ENCODE data around the gene ATP1A3. TPM values are rescaled to one million over a fixed set of nuclear protein-coding genes. Genes with fewer than 3 reads are reported as not detected.
"Not testable (repeated sequence)": the region's sequence is repeated elsewhere in the genome, so short reads cannot be mapped to it uniquely, and the experiment has no call there.

The ATP1A3 gene
- total RNA-seq, 1 donor from 2014 or later: 416 TPM

DNA sequence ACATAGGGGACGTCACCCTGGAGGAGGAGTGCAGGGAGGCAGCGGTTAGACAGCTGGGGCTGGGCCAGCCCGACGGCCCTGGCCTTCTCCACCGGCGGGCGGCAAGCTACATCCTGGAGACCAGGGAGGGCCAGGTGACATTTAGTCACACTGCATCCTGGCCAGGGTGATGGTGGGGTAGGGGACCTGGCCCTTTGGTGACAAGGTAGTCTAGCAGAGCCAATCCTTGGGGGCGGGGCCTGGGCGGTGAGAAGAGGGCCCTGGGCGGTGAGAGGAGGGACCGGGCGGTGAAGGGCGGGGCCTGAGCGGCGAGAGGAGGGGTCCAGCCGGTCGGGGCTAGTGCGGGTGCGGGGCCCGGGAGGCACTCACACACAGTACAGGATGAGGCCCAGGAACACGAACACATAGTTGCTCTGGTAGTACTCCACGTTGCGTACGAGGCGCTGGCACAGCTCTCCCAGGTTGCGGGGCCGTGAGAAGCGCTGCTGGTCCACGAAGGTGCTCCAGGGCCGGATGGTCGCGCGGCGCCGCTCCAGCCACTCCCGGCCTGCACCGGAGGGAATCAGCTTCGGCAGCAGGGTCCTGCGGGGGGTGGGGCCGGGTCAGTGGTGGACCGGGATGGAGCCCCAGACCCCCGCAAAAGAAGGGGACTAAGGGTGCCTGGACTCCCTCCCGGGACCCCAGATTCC is 35.5 kb downstream of the ATP1A3 start:
- DNase-seq: peak; percentile 90
- ATAC-seq: peak; percentile 84
- intact Hi-C loops (cut with micrococcal nuclease): no loop called here

DNA sequence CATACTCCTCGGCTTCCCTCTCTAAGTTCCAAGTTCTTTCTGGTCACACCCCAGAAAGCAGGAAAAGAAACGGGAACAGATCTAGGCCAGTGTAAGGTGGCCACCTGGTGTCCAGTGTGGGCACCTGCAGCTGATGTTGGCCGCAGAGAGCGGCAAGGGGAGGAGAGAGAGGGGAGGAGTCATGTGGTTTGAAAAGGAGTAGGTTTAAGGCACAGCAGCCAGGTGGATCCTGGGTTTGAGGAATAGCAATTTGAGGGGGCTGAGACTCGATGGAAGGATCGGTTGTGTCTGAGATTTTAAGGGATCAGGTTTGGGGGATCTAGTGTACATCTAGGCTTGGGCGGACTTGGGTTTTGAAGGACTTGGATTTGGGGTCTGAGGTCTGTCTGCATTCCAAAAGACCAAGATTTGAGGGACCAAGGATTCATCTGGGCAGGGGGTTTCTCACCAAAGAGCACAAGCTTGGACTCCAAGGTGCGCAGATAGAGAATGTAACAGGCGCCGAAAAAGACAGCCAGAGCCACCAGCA is 36.1 kb downstream of the ATP1A3 start:
- peak; percentile 70 for ATAC-seq
- intact Hi-C loops (cut with micrococcal nuclease): no loop called here
- DNase-seq: peak; percentile 73

DNA sequence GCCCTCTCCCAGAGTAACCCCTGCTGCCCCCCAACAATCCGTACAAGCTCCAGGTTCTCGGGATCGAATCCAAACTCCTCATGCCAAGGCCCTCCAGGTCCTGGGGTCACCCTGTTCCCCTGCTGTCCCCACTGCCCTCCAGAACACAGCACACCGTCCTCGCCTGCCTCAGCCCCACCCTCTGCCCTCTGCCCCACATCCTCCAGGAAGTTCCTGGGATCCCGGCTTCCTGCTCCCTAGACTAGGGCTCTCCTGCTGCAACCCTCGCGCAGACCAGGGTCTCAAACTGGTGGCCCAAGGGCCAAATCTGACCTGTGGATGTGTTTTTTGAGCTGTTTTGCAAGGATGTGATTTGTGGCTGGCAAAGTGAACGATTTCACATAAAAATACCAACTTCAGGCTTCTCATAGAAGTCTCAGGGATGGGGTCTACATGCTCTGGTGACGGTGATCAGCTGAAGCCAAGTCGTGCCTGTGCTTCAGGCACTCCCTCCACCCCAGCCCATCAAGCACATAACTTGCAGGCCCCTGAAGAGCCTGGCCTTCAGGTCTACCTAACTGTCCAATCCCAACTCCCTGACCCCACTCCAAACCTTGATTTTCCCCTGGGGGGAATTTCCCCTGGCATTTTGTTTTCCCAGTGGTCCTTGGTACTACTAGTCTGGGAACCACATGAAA is 36.7 kb downstream of the ATP1A3 start:
- no peak for DNase-seq
- ATAC-seq: no peak
- intact Hi-C loops (cut with micrococcal nuclease): no loop called here

DNA sequence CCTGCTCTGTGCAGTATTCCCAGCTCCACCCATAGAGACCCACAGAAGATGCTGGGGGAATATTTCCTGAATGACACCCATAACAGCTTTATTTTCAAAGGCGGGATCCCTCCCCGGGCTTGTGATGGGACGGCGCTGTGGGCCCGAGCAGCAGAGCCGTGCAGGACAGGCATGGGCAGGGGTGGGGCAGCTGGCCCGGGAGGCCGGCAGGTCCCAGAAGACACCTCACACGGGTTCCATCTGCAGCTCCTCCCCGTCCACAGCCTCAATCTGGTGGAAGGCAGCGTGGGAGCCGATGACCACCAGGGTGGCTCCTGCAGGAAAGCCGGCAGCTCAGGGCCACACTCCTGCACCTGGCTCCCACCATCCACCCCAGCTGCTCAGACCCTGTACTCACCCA is 37.4 kb downstream of the ATP1A3 start:
- ATAC-seq: no peak
- no peak for DNase-seq
- intact Hi-C loops (cut with micrococcal nuclease): no loop called here

DNA sequence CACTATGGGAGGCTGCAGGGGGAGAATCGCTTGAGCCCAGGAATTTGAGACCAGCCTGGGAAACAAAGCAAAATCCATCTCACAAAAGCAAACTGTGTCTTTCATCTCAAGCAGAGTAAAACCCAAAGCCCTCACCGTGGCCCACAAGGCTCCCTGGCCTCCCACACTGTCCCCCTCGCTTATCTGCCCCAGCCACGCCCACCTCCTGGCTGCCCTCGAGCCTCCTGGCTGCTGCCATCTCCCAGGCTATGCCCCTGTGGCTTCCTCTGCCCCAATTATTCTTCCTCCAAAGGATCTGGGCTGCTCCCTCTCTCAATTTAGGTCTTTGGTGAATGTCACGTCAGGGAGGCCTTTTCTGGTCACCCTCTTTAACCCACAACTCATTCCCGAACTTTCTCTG is 38.5 kb downstream of the ATP1A3 start:
- no peak for ATAC-seq
- DNase-seq: no peak
- intact Hi-C loops (cut with micrococcal nuclease): no loop called here

DNA sequence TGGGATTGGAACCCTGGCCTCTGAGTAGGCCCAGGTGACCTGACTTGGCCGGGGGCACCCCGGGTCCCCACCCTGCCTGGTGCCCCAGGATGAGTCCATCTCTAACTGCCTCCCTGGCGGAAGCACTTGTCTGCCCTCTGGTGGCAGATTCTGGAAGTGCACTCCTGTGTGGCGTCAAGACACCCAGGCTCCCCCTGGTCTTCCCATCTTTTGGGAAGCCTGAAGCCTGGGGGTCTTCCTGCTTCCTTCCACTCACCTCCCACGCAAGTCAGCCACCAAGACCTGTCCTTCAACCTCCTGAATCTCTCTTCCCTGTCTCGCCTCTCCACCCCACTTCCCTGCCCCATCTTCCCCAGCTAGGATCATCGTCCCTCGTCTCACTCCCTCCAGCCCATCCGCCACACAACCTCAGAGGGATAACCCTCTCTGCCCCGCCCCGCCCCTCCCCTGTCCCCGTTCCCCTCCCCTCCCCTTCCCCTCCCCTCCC is 42.3 kb downstream of the ATP1A3 start:
- intact Hi-C loops (cut with micrococcal nuclease): no loop called here
- ATAC-seq: peak; percentile 74
- DNase-seq: peak; percentile 86

DNA sequence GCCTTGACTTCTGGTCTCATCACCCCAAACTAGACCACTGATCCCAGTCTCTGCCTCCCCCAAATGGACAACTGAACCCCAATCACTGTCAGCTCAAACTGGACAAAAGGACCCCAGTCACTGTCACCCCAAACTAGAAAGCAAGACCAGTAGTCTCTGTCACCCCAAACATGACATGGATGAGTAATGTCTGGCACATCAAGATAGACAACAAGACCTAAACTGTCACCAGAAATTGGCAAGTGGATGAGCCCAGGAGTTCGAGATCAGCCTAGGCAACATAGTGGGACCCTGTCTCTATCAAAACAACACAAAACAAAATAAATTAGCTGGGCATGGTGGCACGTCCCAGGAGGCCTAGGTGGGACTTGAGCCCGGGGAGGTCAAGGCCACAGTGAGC is 46.9 kb downstream of the ATP1A3 start:
- no peak for DNase-seq
- no peak for ATAC-seq
- intact Hi-C loops (cut with micrococcal nuclease): no loop called here

DNA sequence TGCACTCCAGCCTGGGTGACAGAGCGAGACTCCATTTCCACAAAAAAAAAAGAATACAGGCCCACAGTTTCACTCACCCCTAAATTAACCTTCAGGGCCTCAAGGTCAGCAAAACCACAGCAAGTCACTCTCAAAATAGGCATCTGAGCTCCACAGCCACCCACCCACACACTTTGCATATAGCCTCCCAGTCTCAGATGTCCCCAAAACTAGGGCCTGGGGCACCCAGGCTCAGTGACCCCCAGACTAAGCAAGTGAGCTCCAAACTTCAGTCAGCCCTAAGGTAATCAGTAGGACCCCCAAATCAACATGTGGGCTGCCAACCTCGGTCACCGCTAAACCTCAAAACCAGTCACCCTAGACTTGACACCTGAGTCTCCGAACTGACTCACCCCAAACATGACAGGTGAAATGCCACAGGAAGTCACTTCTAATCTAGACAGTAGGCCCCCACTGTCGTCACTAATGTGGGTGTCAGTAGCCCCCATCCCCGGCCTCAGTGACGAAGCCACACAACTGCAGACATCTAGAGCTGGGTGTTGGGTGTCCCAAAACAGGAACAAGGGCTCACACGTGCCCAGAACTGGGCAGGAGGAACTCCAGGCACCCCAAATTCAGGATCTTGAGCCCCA is 48.8 kb downstream of the ATP1A3 start:
- DNase-seq (no peak), ATAC-seq (no peak)
- intact Hi-C loops (cut with micrococcal nuclease): no loop called here

DNA sequence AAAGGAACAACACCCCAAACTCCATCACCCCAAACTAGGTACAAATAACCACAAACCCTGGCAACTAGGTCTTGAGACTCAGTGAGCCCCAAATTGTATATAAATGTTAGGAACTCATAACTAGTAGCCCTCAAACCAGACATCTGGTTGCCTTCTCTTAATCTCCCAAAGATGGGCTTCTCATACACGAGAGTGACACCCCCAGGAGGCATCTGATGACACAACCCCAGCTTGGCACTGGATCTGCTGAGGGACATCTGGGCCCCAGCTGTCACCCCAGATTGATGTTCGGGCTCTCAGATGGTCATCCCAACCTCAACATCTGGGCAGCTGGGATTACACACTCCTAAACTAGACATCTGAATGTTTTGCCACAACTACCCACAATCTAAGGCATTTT is 49.7 kb downstream of the ATP1A3 start:
- ATAC-seq (no peak), DNase-seq (no peak)
- intact Hi-C loops (cut with micrococcal nuclease): no loop called here

DNA sequence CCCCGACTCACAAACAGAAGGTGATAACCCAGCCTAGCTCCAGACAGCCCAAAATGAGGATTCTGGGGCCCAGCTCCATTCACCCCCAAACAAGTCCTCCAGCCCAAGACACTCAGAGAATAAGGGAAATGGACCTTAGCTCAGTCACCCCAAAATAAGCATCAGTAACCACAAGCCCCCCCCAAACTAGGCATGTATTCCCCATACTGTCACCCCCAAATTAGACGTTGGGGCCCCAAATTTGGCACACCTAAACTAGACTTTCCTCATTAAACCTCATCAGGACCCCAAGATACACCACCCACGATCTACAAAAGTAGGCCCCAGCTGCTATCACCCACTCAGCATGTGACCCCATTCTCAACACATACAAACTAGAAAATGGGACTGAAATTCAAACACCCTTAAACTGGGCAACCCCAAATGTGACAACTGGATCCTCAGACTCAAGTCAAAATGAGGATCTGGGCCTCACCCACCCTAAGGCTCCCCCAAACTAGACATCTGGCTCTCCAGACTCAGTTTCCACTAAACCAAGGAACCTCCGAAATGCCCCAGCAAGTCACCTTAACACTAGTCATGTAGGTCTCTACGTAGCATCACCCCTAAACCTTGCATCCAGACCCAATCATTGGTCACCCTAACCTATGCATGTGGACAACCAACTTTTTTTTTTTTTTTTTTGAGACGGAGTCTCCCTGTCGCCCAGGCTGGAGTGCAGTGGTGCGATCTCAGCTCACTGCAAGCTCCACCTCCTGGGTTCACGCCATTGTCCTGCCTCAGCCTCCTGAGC is 52.4 kb downstream of the ATP1A3 start:
- no peak for DNase-seq
- intact Hi-C loops (cut with micrococcal nuclease): no loop called here
- no peak for ATAC-seq

DNA sequence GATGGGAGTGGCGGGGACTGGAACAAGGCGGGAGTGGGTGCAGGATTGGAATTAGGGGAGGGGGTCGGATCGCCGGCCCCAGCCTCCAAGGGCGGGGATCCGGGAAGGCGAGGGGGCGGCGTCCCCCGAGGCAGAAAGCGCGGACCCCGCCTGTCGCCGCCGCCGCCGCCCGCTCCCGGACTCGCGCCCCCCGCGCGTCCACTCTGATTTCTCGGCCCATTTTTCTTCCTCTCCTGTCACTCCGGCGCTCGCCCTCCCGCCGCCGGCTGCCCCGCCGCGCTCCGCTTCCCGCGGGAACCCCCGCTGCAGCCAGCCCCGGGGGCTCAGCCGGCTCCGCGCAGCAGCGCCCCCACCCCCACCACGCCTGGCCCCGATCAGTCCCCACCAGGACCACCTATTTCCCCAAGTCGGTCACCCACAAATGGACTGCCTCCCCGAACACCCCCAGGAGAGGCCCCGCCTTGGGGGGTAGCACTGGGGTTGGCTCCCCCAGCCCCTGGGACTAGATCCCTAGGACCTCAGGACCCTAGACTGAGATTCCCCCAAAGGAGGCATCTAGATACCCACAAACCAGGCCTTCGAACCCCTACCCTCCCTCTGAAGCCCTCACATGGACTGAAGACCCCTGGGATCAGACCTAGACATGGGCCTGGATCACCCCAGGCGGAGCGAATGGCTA is 53.2 kb downstream of the ATP1A3 start:
- ATAC-seq: no peak
- intact Hi-C loops (cut with micrococcal nuclease): no loop called here
- no peak for DNase-seq

DNA sequence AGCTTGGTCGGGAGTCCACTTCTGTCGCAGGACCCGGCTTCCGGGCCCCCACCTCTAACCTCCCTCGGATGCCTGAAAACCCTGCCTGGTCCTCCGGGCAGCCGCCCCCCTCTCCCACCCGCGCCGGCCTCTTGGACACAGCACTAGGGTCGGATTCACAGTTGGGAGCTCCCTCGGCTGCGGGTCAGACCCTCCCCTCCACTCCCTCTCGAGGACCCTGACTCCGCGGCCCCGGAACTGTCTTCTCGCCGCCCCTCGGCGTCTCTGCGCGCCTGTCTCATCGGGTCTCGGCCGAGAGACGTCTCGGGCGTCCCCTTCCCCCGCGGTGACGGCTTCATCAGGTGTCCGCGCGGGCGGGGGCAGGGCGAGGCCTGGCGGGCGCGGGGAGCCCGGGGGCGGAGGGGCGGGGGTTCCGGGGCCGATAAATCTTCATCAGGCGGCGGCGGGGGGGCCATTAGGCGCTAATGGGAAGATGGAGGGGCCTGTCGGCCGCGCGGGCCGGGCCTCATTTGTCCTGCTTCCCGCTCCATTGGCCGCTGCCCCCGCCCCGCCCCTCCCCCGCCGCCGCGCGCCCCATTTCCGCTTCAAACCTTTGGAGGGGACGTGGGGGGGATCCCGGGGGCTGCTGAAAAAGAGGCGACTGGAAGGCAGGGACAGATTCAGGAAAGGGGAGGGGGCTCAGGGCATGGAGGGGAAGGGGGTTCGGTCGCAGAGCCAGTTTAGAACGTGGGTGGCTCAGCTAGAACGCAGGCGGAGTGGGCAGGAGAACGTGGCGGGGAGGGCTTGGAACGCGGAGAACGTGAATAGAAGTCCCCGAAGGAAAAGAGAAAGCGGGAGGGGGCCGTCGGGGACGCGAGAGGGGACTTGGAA is 53.9 kb downstream of the ATP1A3 start:
- peak; percentile 26 for ATAC-seq
- DNase-seq: peak; percentile 42
- intact Hi-C loops (cut with micrococcal nuclease): no loop called here

DNA sequence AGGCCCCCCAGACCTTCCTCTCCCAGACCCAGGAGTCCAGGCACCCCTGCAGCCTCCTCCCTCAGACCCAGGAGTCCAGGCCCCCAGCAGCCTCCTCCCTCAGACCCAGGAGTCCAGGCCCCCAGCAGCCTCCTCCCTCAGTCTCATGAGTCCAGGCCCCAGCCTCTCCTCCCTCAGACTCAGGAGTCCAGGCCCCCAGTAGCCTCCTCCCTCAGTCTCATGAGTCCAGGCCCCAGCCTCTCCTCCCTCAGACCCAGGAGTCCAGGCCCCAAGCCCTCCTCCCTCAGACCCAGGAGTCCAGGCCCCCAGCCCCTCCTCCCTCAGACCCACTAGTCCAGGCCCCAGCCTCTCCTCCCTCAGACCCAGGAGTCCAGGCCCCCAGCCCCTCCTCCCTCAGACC is 54.8 kb downstream of the ATP1A3 start:
- ATAC-seq; intact Hi-C loops (cut with micrococcal nuclease); DNase-seq: not testable (repeated sequence)

DNA sequence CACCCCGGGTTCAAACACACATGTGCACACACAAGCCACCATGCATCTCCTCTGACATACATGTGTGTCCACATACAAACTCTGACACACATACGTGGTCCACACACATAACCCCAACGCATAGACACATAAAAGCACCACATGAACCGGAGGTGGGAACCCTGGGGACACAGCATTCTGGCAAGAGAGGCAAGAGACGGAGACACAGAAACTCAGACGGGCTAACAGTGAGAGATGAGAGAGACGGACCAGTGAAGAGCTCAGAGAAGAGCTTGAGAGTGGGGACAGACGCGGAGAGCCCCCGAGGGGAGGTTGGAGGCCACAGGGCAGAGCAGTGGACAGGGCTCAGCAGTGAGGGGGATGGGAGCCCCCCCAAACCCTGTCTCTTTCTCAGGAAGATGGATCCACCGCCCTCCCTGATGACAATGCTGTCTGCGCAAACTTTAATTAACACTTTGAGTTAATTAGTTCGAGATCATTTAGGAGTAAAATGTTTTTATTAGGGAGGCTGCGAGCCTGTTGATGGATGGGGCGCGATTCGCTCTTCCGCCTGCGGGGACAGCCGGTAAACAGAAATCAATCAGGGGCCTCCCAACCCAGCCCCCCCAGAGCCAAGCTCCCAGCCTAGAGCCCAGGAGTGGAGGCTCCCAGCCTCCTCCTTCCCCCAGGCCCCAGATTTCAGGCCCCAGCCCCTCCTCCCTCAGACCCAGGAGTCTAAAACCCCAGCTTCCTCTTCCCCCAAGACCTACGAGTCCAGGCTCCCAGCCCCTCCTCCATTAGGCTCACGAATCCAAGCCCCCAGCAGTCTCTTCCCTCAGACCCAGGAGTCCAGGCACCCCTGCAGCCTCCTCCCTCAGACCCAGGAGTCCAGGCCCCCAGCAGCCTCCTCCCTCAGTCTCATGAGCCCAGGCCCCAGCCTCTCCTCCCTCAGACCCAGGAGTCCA is 56.2 kb downstream of the ATP1A3 start:
- no peak for DNase-seq
- intact Hi-C loops (cut with micrococcal nuclease): no loop called here

DNA sequence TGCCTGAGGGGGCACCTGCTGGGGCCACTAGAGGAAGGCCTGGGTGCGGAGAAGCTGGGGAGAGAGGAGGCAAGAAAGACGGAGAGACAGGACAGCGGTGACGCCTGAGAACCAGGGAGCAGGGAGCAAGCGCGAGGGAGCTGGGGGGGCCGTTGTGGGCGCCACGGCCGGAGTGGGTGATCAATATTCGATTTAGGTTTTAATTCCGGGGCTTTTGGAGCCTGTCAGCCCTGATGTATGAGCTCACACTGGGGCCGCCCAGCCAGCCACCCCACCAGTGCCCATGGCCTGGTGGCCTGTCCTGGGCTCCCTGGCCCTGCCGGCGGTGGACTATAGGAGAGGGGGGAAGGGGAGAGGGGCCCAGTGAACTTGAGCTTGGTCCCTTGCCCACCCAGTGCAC is 57.1 kb downstream of the ATP1A3 start:
- DNase-seq (no peak), ATAC-seq (no peak)
- intact Hi-C loops (cut with micrococcal nuclease): no loop called here

More for the DNA sequence above, 56.2 kb downstream of the ATP1A3 start:
- no peak for ATAC-seq

DNA sequence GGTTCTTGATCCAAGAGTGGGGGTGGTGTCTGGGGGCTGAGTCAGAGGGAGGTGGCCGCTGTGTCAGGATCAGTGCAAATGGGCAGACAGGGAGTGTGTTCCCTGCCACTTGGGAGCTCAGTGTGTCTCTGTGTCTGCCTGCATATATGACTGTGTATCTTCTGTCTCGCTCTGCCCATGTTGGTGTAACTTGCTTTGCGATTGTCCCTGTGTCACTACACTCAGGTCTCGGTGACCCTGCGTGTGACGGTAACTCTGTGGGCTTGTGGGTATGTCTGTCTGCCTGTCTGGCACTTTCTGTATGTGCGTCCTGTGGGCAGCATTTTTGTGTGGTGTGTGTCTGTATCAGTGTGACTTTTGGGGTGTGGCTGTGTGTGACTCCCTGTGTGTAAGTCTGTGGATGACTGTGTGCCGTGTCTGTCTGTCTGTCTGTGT is 57.6 kb downstream of the ATP1A3 start:
- no peak for DNase-seq
- intact Hi-C loops (cut with micrococcal nuclease): no loop called here
- ATAC-seq: no peak

Measured in left ventricle myocardium superior (tissue), 1 donor.